ENCODE results near the gene TMEM19. TPM values are rescaled to one million over a fixed set of nuclear protein-coding genes. Genes with fewer than 3 reads are reported as not detected.

The TMEM19 gene
- total and polyA plus RNA-seq, 2 of the 8 experiments (the other 6 are each of a cell fraction or from before 2014, with no cell fraction given), result 12.6 to 19.1 TPM

GRCh38 chr12:71737197-71737596, 51.3 kb downstream of the TMEM19 start (continued):
- no peak for TF ChIP-seq CHD7 (IDR thresholded peaks at IDR 0.05; ENCODE audit: insufficient replicate concordance, low read length)
- TF ChIP-seq ZNF274 (IDR thresholded peaks at IDR 0.05; ENCODE audit: borderline replicate concordance, extremely low read depth, low read length), result no peak
- no peak for TF ChIP-seq SP1 (IDR thresholded peaks at IDR 0.05; ENCODE audit: low read depth, low read length)
- TF ChIP-seq SIN3A (conservative IDR thresholded peaks at IDR 0.05 in 1 of 2, IDR thresholded peaks at IDR 0.05 in 1 of 2; ENCODE audit: low read depth in 1 of 2, low read length in 2 of 2), result no peak
- TF ChIP-seq CREB1 (IDR thresholded peaks at IDR 0.05), result no peak
- no peak for TF ChIP-seq GTF2F1 (IDR thresholded peaks at IDR 0.05; ENCODE audit: borderline replicate concordance, low read depth, low read length)

Data from H1 (cell line).